H9 (cell line): ENCODE measurements around the gene TBX1. TPM values are rescaled to one million over a fixed set of nuclear protein-coding genes. Genes with fewer than 3 reads are reported as not detected.
A peak's percentile ranks its signal among the peaks of the same experiment; 100 is the strongest.

Experiments
- DNase-seq: peaks from one replicate; pipeline ENCODE4 v3.0.0-alpha.2; 2017
- H2AFZ ChIP-seq: one replicate; pipeline ENCODE4 v1.6.1; 2013; ENCODE audit warnings: mild to moderate bottlenecking, low read length, control low read depth, moderate library complexity
- H2AK5ac ChIP-seq: 2 replicates; pipeline ENCODE4 v1.6.1; 2013; ENCODE audit warnings: low read length, control low read depth, mixed read lengths; ENCODE audit not compliant: insufficient read length
- H2BK120ac ChIP-seq: one replicate; pipeline ENCODE4 v1.6.1; 2013; ENCODE audit warnings: low read depth, mild to moderate bottlenecking, low read length, control low read depth, inconsistent platforms; ENCODE audit not compliant: poor library complexity, severe bottlenecking
- H2BK12ac ChIP-seq: 2 replicates; pipeline ENCODE4 v1.6.1; 2013; ENCODE audit warnings: low read length, control low read depth, mixed read lengths, low read depth; ENCODE audit not compliant: insufficient read length
- H2BK15ac ChIP-seq: 2 replicates; pipeline ENCODE4 v1.6.1; 2013; ENCODE audit warnings: low read depth, low read length, control low read depth
- H2BK20ac ChIP-seq: one replicate; pipeline ENCODE4 v1.6.1; 2013; ENCODE audit warnings: low read depth, mild to moderate bottlenecking, low read length, control low read depth, inconsistent platforms; ENCODE audit not compliant: poor library complexity, severe bottlenecking
- H2BK5ac ChIP-seq: 2 replicates; pipeline ENCODE4 v1.6.1; 2013; ENCODE audit warnings: low read length, control low read depth, mixed read lengths; ENCODE audit not compliant: insufficient read length
- H3K14ac ChIP-seq: 2 replicates; pipeline ENCODE4 v1.6.1; 2013; ENCODE audit warnings: low read length, control low read depth; ENCODE audit not compliant: insufficient read depth
- H3K18ac ChIP-seq: 2 replicates; pipeline ENCODE4 v1.6.1; 2013; ENCODE audit warnings: low read depth, mild to moderate bottlenecking, mixed read lengths, low read length, control low read depth; ENCODE audit not compliant: insufficient read length
- H3K23ac ChIP-seq: 2 replicates; pipeline ENCODE4 v1.6.1; 2013; ENCODE audit warnings: low read length, control low read depth, mixed read lengths, low read depth; ENCODE audit not compliant: insufficient read length
- H3K23me2 ChIP-seq: 2 replicates; pipeline ENCODE4 v1.6.1; 2013; ENCODE audit warnings: low read depth, mild to moderate bottlenecking, mixed read lengths, low read length, control low read depth; ENCODE audit not compliant: insufficient read length, poor library complexity, severe bottlenecking
- H3K27ac ChIP-seq: 2 replicates; pipeline ENCODE4 v1.5.1; 2013; ENCODE audit warnings: low read length, control low read depth, mixed read lengths, low read depth; ENCODE audit not compliant: insufficient read length
- H3K27me3 ChIP-seq: 2 replicates; pipeline ENCODE4 v1.6.1; 2013; ENCODE audit warnings: low read length, control low read depth, inconsistent platforms; ENCODE audit not compliant: insufficient read depth
- H3K4ac ChIP-seq: 2 replicates; pipeline ENCODE4 v1.6.1; 2013; ENCODE audit warnings: low read depth, mild to moderate bottlenecking, control low read depth, inconsistent platforms, low read length, moderate library complexity
- H3K4me1 ChIP-seq: 2 replicates; pipeline ENCODE4 v1.6.1; 2013; ENCODE audit warnings: low read length, control low read depth, inconsistent platforms; ENCODE audit not compliant: insufficient read depth
- H3K4me2 ChIP-seq: 2 replicates; pipeline ENCODE4 v1.6.1; 2013; ENCODE audit warnings: low read length, control low read depth, mixed read lengths; ENCODE audit not compliant: insufficient read length, insufficient read depth
- H3K56ac ChIP-seq: 2 replicates; pipeline ENCODE4 v1.6.1; 2013; ENCODE audit warnings: low read depth, mild to moderate bottlenecking, mixed read lengths, low read length, control low read depth; ENCODE audit not compliant: insufficient read length
- H3K79me1 ChIP-seq: 2 replicates; pipeline ENCODE4 v1.6.1; 2013; ENCODE audit warnings: low read depth, mild to moderate bottlenecking, moderate library complexity, low read length, control low read depth, inconsistent platforms; ENCODE audit not compliant: insufficient read depth, poor library complexity, severe bottlenecking
- H3K79me2 ChIP-seq: 2 replicates; pipeline ENCODE4 v1.6.1; 2013; ENCODE audit warnings: low read length, control low read depth, inconsistent platforms; ENCODE audit not compliant: insufficient read depth
- H3K9ac ChIP-seq: 2 replicates; pipeline ENCODE4 v1.6.1; 2013; ENCODE audit warnings: low read length, control low read depth, mixed read lengths; ENCODE audit not compliant: insufficient read length; ENCODE audit errors: extremely low read depth
- H3K9me3 ChIP-seq: one replicate; pipeline ENCODE4 v1.6.1; 2013; ENCODE audit warnings: low read depth, low read length, inconsistent platforms; ENCODE audit not compliant: control insufficient read depth
- H3T11ph ChIP-seq: one replicate; pipeline ENCODE4 v1.6.1; 2013; ENCODE audit warnings: mild to moderate bottlenecking, low read length, control low read depth, inconsistent platforms
- H4K20me1 ChIP-seq: one replicate; pipeline ENCODE4 v1.6.1; 2013; ENCODE audit not compliant: control insufficient read depth, insufficient read length, insufficient read depth
- H4K5ac ChIP-seq: 2 replicates; pipeline ENCODE4 v1.6.1; 2013; ENCODE audit warnings: low read depth, mild to moderate bottlenecking, mixed read lengths, low read length, control low read depth; ENCODE audit not compliant: insufficient read length
- H4K8ac ChIP-seq: replicated peaks from 2 replicates; pipeline ENCODE4 v1.6.1; 2013; ENCODE audit warnings: low read length, control low read depth, mixed read lengths, low read depth; ENCODE audit not compliant: insufficient read length
- H4K91ac ChIP-seq: 2 replicates; pipeline ENCODE4 v1.6.1; 2013; ENCODE audit warnings: low read depth, mild to moderate bottlenecking, moderate library complexity, mixed read lengths, low read length, control low read depth; ENCODE audit not compliant: insufficient read length
- H3K27ac Mint-ChIP-seq, 3 experiments: 2 replicates in 2 of 3; 3 replicates in 1 of 3; pipeline ENCODE4 v1.8.0; 2020 to 2021; ENCODE audit warnings: mixed read lengths in 3 of 3, mild to moderate bottlenecking in 1 of 3, moderate library complexity in 1 of 3
- H3K27me3 Mint-ChIP-seq: 2 replicates; pipeline ENCODE4 v1.8.0; 2021; ENCODE audit warnings: low read depth, mild to moderate bottlenecking, moderate library complexity, mixed read lengths
- H3K36me3 Mint-ChIP-seq, 3 experiments: 2 replicates in 2 of 3; 3 replicates in 1 of 3; pipeline ENCODE4 v1.8.0; 2020 to 2021; ENCODE audit warnings: low read depth in 3 of 3, mixed read lengths in 3 of 3; ENCODE audit not compliant: insufficient read depth in 1 of 3
- H3K4me1 Mint-ChIP-seq, 2 experiments: 2 replicates each; pipeline ENCODE4 v1.8.0; 2020; ENCODE audit warnings: mixed read lengths in 2 of 2
- H3K4me3 Mint-ChIP-seq, 2 experiments: 2 replicates in 1 of 2; 3 replicates in 1 of 2; pipeline ENCODE4 v1.8.0; 2020 to 2021; ENCODE audit warnings: mild to moderate bottlenecking in 2 of 2, mixed read lengths in 2 of 2, moderate library complexity in 1 of 2
- H3K9me3 Mint-ChIP-seq, 2 experiments: 2 replicates in 1 of 2; 3 replicates in 1 of 2; pipeline ENCODE4 v1.8.0; 2020; ENCODE audit warnings: mild to moderate bottlenecking in 2 of 2, mixed read lengths in 2 of 2, moderate library complexity in 1 of 2
- CTCF ChIP-seq: fragments of 200-600 bp; sonication (generic); conservative IDR thresholded peaks from 3 replicates; pipeline ENCODE4 v1.8.0; 2021; ENCODE audit warnings: antibody characterized with exemption, mild to moderate bottlenecking
- WGBS: extraction: QIAGEN DNeasy Blood & Tissue Kit; methylation state at CpG from one replicate; pipeline ENCODE4 v1.1.7; 2013; ENCODE audit warnings: missing lambda C conversion rate, low lambda C conversion rate, mixed read lengths; ENCODE audit not compliant: insufficient read length; ENCODE audit errors: extremely low coverage; 5-methylcytosine and 5-hydroxymethylcytosine counted together
- total RNA-seq: library from RNA; stranded (reverse); gene quantifications from 2 replicates; pipeline ENCODE4 v1.2.1, GENCODE V29; 2021

TBX1 gene
- total RNA-seq, 1 experiment from 2014 or later, result 2.2 TPM

- H3K79me2 ChIP-seq, result no peaks in the 10 kb centered on the region
- no peaks in the 10 kb centered on the region for H3K9me3 Mint-ChIP-seq
- WGBS, result no CpG with 5 or more reads among the region's 16 CpGs
These were observed 55.3 kb downstream of the TBX1 start for GRCh38 chr22:19815823-19816290.

More at GRCh38 chr22:19815823-19816290, 55.3 kb downstream of the TBX1 start:
- H3K27me3 ChIP-seq, result no peaks in the 10 kb centered on the region
- no peak overlapping the region for H3K9ac ChIP-seq
- no peak overlapping the region for H2AK5ac ChIP-seq
- H3K36me3 Mint-ChIP-seq, result peaks cover 0 to 13% (median 0%) of the 10 kb centered on the region in 3 experiments; a peak in 3 of 7 replicates
- H3K23ac ChIP-seq, result no peak overlapping the region
- no peak overlapping the region for H2BK15ac ChIP-seq
- H4K8ac ChIP-seq, result no peak overlapping the region
- H3T11ph ChIP-seq, result no peak overlapping the region
- H2BK12ac ChIP-seq, result no peak overlapping the region
- no peaks in the 10 kb centered on the region for H3K9me3 ChIP-seq
- H3K27me3 Mint-ChIP-seq, result no peaks in the 10 kb centered on the region
- H3K18ac ChIP-seq, result no peak overlapping the region
- H3K27ac ChIP-seq, result no peak overlapping the region
- no peak overlapping the region for H4K5ac ChIP-seq
- H3K4me1 Mint-ChIP-seq, result peaks cover 0 to 6% of the 10 kb centered on the region in 2 experiments; a peak in 1 of 4 replicates
- H3K4me3 Mint-ChIP-seq, result no peak overlapping the region
- H2BK120ac ChIP-seq, result no peak overlapping the region
- no peak overlapping the region for H3K4ac ChIP-seq
- H3K4me2 ChIP-seq, result no peak overlapping the region
- peak overlapping the region in 1 of 3 experiments; percentile 90; a peak in 2 of 7 replicates for H3K27ac Mint-ChIP-seq
- H2BK20ac ChIP-seq, result no peak overlapping the region
- no peaks in the 10 kb centered on the region for H3K79me1 ChIP-seq
- H3K14ac ChIP-seq, result no peak overlapping the region; the same call in 1 of the 2 replicates
- H4K20me1 ChIP-seq, result no peaks in the 10 kb centered on the region
- peak overlapping the region; percentile 78 for H3K56ac ChIP-seq
- H4K91ac ChIP-seq, result no peak overlapping the region
- H3K4me1 ChIP-seq, result no peaks in the 10 kb centered on the region
- no peak overlapping the region for H2BK5ac ChIP-seq
- H3K23me2 ChIP-seq, result no peaks in the 10 kb centered on the region
- no peak for TF ChIP-seq CTCF
- DNase-seq, result no peak
- H2AFZ ChIP-seq, result no peak overlapping the region
